ENCODE data around the gene MYO5A. TPM values are rescaled to one million over a fixed set of nuclear protein-coding genes. Genes with fewer than 3 reads are reported as not detected.

The MYO5A gene
- total and polyA plus RNA-seq, 9 of the 15 experiments (the other 6 are each of a cell fraction or from before 2014, with no cell fraction given), result 0.03 to 0.82 (median 0.40) TPM

DNA sequence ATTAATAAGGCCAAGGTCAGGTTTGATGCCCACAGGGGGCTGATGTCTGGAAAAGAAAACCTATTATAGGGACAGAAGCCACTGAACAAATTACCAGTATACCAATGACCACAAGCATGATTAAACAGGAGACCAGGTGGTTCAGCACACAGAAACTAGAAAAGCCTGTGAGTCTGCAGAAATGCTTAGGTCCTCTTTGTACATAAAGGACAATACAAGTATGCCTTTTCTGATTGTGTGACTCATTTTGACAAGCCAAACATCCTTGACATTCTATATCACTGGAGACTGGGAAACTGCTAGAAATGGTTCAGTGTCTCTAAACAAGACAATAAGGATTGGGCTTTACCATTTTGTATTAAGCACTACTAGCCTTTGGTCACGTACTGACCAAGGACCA lies 119.9 kb downstream of the MYO5A start:
- Histone ChIP-seq H3K27me3 (ENCODE audit: control insufficient read depth in 2 of 2, insufficient read depth in 2 of 2, low read length in 2 of 2) (no peaks in the 10 kb centered on the region), H3K27ac (ENCODE audit: extremely low read depth, low read depth, low read length) (no peak overlapping the region), H3K9me1 (ENCODE audit: control insufficient read depth, insufficient read depth, low read length) (no peaks in the 10 kb centered on the region), H3K9ac (ENCODE audit: insufficient read depth in 1 of 2, low read depth in 2 of 2, low read length in 2 of 2) (no peak overlapping the region), H3K4me1 (replicated peaks in 1 of 2; ENCODE audit: control insufficient read depth in 2 of 2, insufficient read depth in 2 of 2, low read length in 2 of 2) (no peaks in the 10 kb centered on the region), H3K9me3 (replicated peaks; ENCODE audit: control insufficient read depth, insufficient read depth, low read depth, low read length) (no peaks in the 10 kb centered on the region), H3K79me2 (ENCODE audit: control insufficient read depth, insufficient read depth, low read length) (no peaks in the 10 kb centered on the region), H2AFZ (ENCODE audit: low read depth, low read length) (no peak overlapping the region), H3K36me3 (ENCODE audit: control insufficient read depth, insufficient read depth, low read length) (no peaks in the 10 kb centered on the region), H3K4me3 (no peak overlapping the region), H3K4me2 (ENCODE audit: insufficient read depth, low read length) (no peak overlapping the region), H4K20me1 (replicated peaks; ENCODE audit: control insufficient read depth, insufficient read depth, low read length) (no peaks in the 10 kb centered on the region)
- no peak for DNase-seq (ENCODE audit: extremely low read depth in 1 of 4, low spot score in 3 of 4)
- BruUV-seq (replicated peaks), result no TSS peak
- ChIA-PET CTCF (ENCODE audit: low intra/inter-chr PET ratio) (no interaction called here), POLR2A (no interaction called here)
- WGBS (ENCODE audit: insufficient coverage, low coverage, missing lambda C conversion rate), result 0% methylated on average over 1 of the region's 1 CpG
- intact Hi-C loops (cut with micrococcal nuclease), result no loop called here
- no peak for FAIRE-seq
- no peak for ATAC-seq
- in situ Hi-C loops (cut with MboI), result no loop called here
- TF ChIP-seq ZNF316 (IDR thresholded peaks at IDR 0.05) (no peak), PHF8 (IDR thresholded peaks at IDR 0.05; ENCODE audit: borderline replicate concordance, low read length) (no peak), ZNF778 (CRISPR knock-in tag; IDR thresholded peaks at IDR 0.05) (no peak), POLR2AphosphoS5 (IDR thresholded peaks at IDR 0.05; ENCODE audit: control insufficient read depth, insufficient read depth, low read depth, low read length) (no peak), GABPA (tag; conservative IDR thresholded peaks at IDR 0.05; ENCODE audit: low read depth) (no peak)
- TF ChIP-seq, protein P1, sequence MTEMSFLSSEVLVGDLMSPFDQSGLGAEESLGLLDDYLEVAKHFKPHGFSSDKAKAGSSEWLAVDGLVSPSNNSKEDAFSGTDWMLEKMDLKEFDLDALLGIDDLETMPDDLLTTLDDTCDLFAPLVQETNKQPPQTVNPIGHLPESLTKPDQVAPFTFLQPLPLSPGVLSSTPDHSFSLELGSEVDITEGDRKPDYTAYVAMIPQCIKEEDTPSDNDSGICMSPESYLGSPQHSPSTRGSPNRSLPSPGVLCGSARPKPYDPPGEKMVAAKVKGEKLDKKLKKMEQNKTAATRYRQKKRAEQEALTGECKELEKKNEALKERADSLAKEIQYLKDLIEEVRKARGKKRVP (CRISPR knock-in tag; IDR thresholded peaks at IDR 0.05), result no peak
- TF ChIP-seq, protein P2, sequence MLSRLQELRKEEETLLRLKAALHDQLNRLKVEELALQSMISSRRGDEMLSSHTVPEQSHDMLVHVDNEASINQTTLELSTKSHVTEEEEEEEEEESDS (CRISPR knock-in tag; IDR thresholded peaks at IDR 0.05), result no peak
- TF ChIP-seq, protein P3, sequence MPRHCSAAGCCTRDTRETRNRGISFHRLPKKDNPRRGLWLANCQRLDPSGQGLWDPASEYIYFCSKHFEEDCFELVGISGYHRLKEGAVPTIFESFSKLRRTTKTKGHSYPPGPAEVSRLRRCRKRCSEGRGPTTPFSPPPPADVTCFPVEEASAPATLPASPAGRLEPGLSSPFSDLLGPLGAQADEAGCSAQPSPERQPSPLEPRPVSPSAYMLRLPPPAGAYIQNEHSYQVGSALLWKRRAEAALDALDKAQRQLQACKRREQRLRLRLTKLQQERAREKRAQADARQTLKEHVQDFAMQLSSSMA (CRISPR knock-in tag; IDR thresholded peaks at IDR 0.05), result no peak
- TF ChIP-seq, protein P4, sequence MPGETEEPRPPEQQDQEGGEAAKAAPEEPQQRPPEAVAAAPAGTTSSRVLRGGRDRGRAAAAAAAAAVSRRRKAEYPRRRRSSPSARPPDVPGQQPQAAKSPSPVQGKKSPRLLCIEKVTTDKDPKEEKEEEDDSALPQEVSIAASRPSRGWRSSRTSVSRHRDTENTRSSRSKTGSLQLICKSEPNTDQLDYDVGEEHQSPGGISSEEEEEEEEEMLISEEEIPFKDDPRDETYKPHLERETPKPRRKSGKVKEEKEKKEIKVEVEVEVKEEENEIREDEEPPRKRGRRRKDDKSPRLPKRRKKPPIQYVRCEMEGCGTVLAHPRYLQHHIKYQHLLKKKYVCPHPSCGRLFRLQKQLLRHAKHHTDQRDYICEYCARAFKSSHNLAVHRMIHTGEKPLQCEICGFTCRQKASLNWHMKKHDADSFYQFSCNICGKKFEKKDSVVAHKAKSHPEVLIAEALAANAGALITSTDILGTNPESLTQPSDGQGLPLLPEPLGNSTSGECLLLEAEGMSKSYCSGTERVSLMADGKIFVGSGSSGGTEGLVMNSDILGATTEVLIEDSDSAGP (CRISPR knock-in tag; IDR thresholded peaks at IDR 0.05), result no peak

Data from K562 (cell line).